HepG2 (cell line): ENCODE measurements around the gene ZBTB48. TPM values are rescaled to one million over a fixed set of nuclear protein-coding genes. Genes with fewer than 3 reads are reported as not detected.

Experiments
- ATAC-seq: fragments of 200-7000 bp; cut with Tn5 transposase; 3 replicates; pipeline ENCODE4 v1.9.1; 2020; ENCODE audit warnings: mild to moderate bottlenecking, moderate library complexity
- BruUV-seq: library from RNA; stranded (reverse); fragments of 400-500 nt; replicated peaks from 2 replicates; lab custom pipeline; 2021; lab: Mats Ljungman, UMichigan
- CTCF ChIA-PET: fragments of 300-600 bp; formaldehyde crosslinking; extraction: SDS; loops from one replicate; lab custom pipeline; 2021; ENCODE audit warnings: low total read pairs, inconsistent platforms, low intra/inter-chr PET ratio; lab: Yijun Ruan, JAX
- POLR2A ChIA-PET: fragments of 350-600 bp; sonication (Branson Sonifier 250); formaldehyde crosslinking; loops from one replicate; lab custom pipeline; 2020; ENCODE audit warnings: antibody characterized with exemption, inconsistent platforms; lab: Yijun Ruan, JAX
- DNase-seq: peaks from one replicate; pipeline ENCODE4 v3.0.0-alpha.2; 2015; ENCODE audit warnings: low spot score
- FAIRE-seq: peaks from 3 replicates; lab custom pipeline; 2011; peaks lifted over from hg19 to GRCh38; lab: Jason Lieb, UNC
- H2AFZ ChIP-seq: one replicate; pipeline ENCODE4 v1.6.1; 2011; ENCODE audit warnings: low read length, inconsistent platforms
- H3K27ac ChIP-seq: fragments of 300-600 bp; 3 replicates; pipeline ENCODE4 v1.8.0; 2011; ENCODE audit warnings: mixed run types, mild to moderate bottlenecking, mixed read lengths, low read length, inconsistent platforms; ENCODE audit not compliant: insufficient read depth; ENCODE audit errors: extremely low read length
- H3K27me3 ChIP-seq, 2 experiments: fragments of 200-600 bp in 1 of 2; 2 replicates in 1 of 2; 3 replicates in 1 of 2; pipeline versions ENCODE4 v1.6.0 to v1.8.0; 2011; ENCODE audit warnings: low read length in 2 of 2, mild to moderate bottlenecking in 2 of 2, moderate library complexity in 2 of 2, inconsistent platforms in 1 of 2; ENCODE audit not compliant: insufficient read depth in 2 of 2, control insufficient read depth in 1 of 2
- H3K36me3 ChIP-seq, 2 experiments: fragments of 200-600 bp in 1 of 2; replicated peaks in 1 of 2; 2 replicates in 1 of 2; 3 replicates in 1 of 2; pipeline versions ENCODE4 v1.5.1 to v1.8.0; 2011; ENCODE audit warnings: low read length in 2 of 2, inconsistent platforms in 1 of 2; ENCODE audit not compliant: insufficient read depth in 2 of 2, control insufficient read depth in 1 of 2
- H3K4me1 ChIP-seq: 2 replicates; pipeline ENCODE4 v1.5.1; 2012; ENCODE audit warnings: low read length, inconsistent platforms; ENCODE audit not compliant: insufficient read depth
- H3K4me2 ChIP-seq: 2 replicates; pipeline ENCODE4 v1.6.0; 2011; ENCODE audit warnings: low read depth, low read length, inconsistent platforms
- H3K4me3 ChIP-seq, 3 experiments: fragments of 200-600 bp in 1 of 3; sonication (generic), shearing (Covaris generic) in 1 of 3; replicated peaks in 1 of 3; 2 replicates each; pipeline ENCODE4 v1.5.1; 2011 to 2016; ENCODE audit warnings: low read length in 3 of 3, inconsistent platforms in 2 of 3, low read depth in 2 of 3, mild to moderate bottlenecking in 2 of 3, control low read depth in 1 of 3, mixed read lengths in 1 of 3; ENCODE audit not compliant: insufficient read depth in 1 of 3
- H3K79me2 ChIP-seq: one replicate; pipeline ENCODE4 v1.6.1; 2011; ENCODE audit warnings: low read length, inconsistent platforms; ENCODE audit not compliant: insufficient read depth
- H3K9ac ChIP-seq: 2 replicates; pipeline ENCODE4 v1.6.0; 2011; ENCODE audit warnings: mild to moderate bottlenecking, low read depth, low read length, inconsistent platforms; ENCODE audit not compliant: insufficient read depth
- H3K9me3 ChIP-seq: 2 replicates; pipeline ENCODE4 v1.5.1; 2012; ENCODE audit warnings: mild to moderate bottlenecking, low read length
- H4K20me1 ChIP-seq: 2 replicates; pipeline ENCODE4 v1.6.0; 2011; ENCODE audit warnings: inconsistent platforms, mild to moderate bottlenecking, low read length, moderate library complexity; ENCODE audit not compliant: insufficient read depth
- GLI4 ChIP-seq: sonication (generic); formaldehyde crosslinking; IDR thresholded peaks from 2 replicates; pipeline ENCODE4 v1.5.1; 2020; ENCODE audit warnings: missing genetic modification reagents, mild to moderate bottlenecking, moderate library complexity, borderline replicate concordance
- KIAA2018 ChIP-seq: sonication (generic); formaldehyde crosslinking; IDR thresholded peaks from 2 replicates; pipeline ENCODE4 v1.5.0; 2020; ENCODE audit warnings: mild to moderate bottlenecking, missing genetic modification reagents, borderline replicate concordance
- SMARCE1 ChIP-seq: fragments of 450-650 bp; IDR thresholded peaks from 2 replicates; pipeline ENCODE4 v1.6.1; 2017; ENCODE audit warnings: borderline replicate concordance
- TFAP4 ChIP-seq: sonication (generic); IDR thresholded peaks from 2 replicates; pipeline ENCODE4 v1.6.1; 2016; ENCODE audit warnings: low read depth, borderline replicate concordance
- TOE1 ChIP-seq: sonication (generic); formaldehyde crosslinking; IDR thresholded peaks from 2 replicates; pipeline ENCODE4 v1.4.0; 2020; ENCODE audit warnings: mild to moderate bottlenecking, missing genetic modification reagents
- ZNF503 ChIP-seq: sonication (generic); formaldehyde crosslinking; IDR thresholded peaks from 2 replicates; pipeline ENCODE4 v1.4.0; 2020; ENCODE audit warnings: missing genetic modification reagents
- WGBS: methylation state at CpG from one replicate; pipeline ENCODE4 v1.1.6; 2017; ENCODE audit warnings: low lambda C conversion rate; 5-methylcytosine and 5-hydroxymethylcytosine counted together
- in situ Hi-C: cut with HindIII; loops from 2 replicates; pipeline ENCODE4 v1.10.0; 2017; ENCODE audit warnings: low pct_unique_long_range_greater_than_20kb; ENCODE audit not compliant: extremely low pct_ligation_motif_present
- intact Hi-C: fragments of 100-400 bp; cut with micrococcal nuclease; formaldehyde crosslinking; loops from one replicate; pipeline ENCODE4 v1.10.0; 2022; ENCODE audit not compliant: unreplicated experiment
- polyA plus RNA-seq, 8 experiments: library from polyadenylated mRNA; depleted of rRNA in 3 of 8; stranded (reverse) in 7 of 8; unstranded in 1 of 8; fragments of >200 nt; fragmentation: Illumina TruSeq in 4 of 8; extraction: Trizol in 4 of 8; gene quantifications; 2 replicates each; pipeline versions ENCODE4 v1.2.1 to v1.2.3, GENCODE V29; 2011 to 2016; ENCODE audit warnings: low read depth in 4 of 8, missing spikeins in 1 of 8, mixed read lengths in 1 of 8; ENCODE audit not compliant: insufficient read depth in 1 of 8
- total RNA-seq, 5 experiments: library from RNA; depleted of rRNA; stranded (reverse); fragments of >200 nt; fragmentation: Illumina TruSeq; extraction: Trizol; gene quantifications; 2 replicates each; pipeline ENCODE4 v1.2.3, GENCODE V29; 2016; ENCODE audit warnings: low read depth in 1 of 5

ZBTB48 gene
- total and polyA plus RNA-seq, 2 of the 13 experiments (the other 11 are each of a cell fraction or from before 2014, with no cell fraction given), result 13.0 to 17.1 TPM

- TF ChIP-seq SMARCE1 (no peak), ZNF503 (no peak)
Observed at GRCh38 chr1:6624710-6625583, 45.2 kb downstream of the ZBTB48 start, which contains the start of gene THAP3 (continued).

- intact Hi-C loops, result loop anchor here (5.0 kb wide), 1 partner anchor 43 kb away; no protein-coding TSS in a partner anchor
- no peak overlapping the region for H2AFZ ChIP-seq
- peaks cover 31% of the 10 kb centered on the region for H3K4me1 ChIP-seq
- ATAC-seq (peak; percentile 54; the same call in 2 of the 3 replicates), FAIRE-seq (no peak), DNase-seq (no peak)
- peak overlapping the region; percentile 73 for H3K27ac ChIP-seq
- no peaks in the 10 kb centered on the region; the same call in 1 of the 2 replicates for H4K20me1 ChIP-seq
- H3K79me2 ChIP-seq, result peaks cover 27% of the 10 kb centered on the region
- BruUV-seq, result no TSS peak
- peaks cover 17 to 62% of the 10 kb centered on the region in 2 experiments; a peak in 4 of 5 replicates for H3K36me3 ChIP-seq
- peak overlapping the region; percentile 74 to 89 (median 88) for H3K4me3 ChIP-seq
- in situ Hi-C loops, result no loop called here
- H3K27me3 ChIP-seq, result no peaks in the 10 kb centered on the region; a peak in 1 of 5 replicates
- no peaks in the 10 kb centered on the region for H3K9me3 ChIP-seq
- ChIA-PET CTCF (interaction anchor here (1.4 kb wide), 1 partner anchor 72 kb away, joined by 3 read pairs; the partner anchor contains the start of gene NOL9), POLR2A (interaction anchor here (0.7 to 3.1 kb wide), 5 partner anchors 10 to 71 kb away, joined by 3 to 19 read pairs (median 5); partner anchors contain the start of genes KLHL21, NOL9 and TAS1R1)
- H3K9ac ChIP-seq, result peak overlapping the region; percentile 92
- 4% methylated on average over 25 of the region's 32 CpGs for WGBS
- H3K4me2 ChIP-seq, result peak overlapping the region; percentile 93
- TF ChIP-seq TFAP4 (peak; percentile 49; the same call in 1 of the 2 replicates), TOE1 (CRISPR knock-in tag) (no peak), GLI4 (no peak), KIAA2018 (CRISPR knock-in tag) (no peak)
Observed at GRCh38 chr1:6625584-6626149, 45.9 kb downstream of the ZBTB48 start.
